Fibroblast of the aortic adventitia (primary cell): ENCODE measurements around the gene ECM2. TPM values are rescaled to one million over a fixed set of nuclear protein-coding genes. Genes with fewer than 3 reads are reported as not detected.

Experiments
- DNase-seq: peaks from one replicate; pipeline ENCODE4 v3.0.0-alpha.2; 2010; ENCODE audit warnings: low read depth
- H3K4me3 ChIP-seq: 2 replicates; pipeline ENCODE4 v1.5.1; 2011; ENCODE audit warnings: low read depth, mild to moderate bottlenecking, control low read depth, low read length, moderate library complexity
- total RNA-seq: library from RNA; depleted of rRNA; stranded (reverse); fragments of >200 nt; gene quantifications from 2 replicates; pipeline ENCODE4 v1.2.3, GENCODE V29; 2012; ENCODE audit warnings: low replicate concordance
- TF ChIP-seq, protein P1 (sequence below): IDR thresholded peaks from 2 replicates; pipeline ENCODE4 v1.5.1; 2011; ENCODE audit warnings: mild to moderate bottlenecking, low read length, control low read depth, inconsistent platforms; ENCODE audit not compliant: insufficient read depth

Gene ECM2
- total RNA-seq, 1 donor = 23.3 TPM

- TF ChIP-seq, protein P1, sequence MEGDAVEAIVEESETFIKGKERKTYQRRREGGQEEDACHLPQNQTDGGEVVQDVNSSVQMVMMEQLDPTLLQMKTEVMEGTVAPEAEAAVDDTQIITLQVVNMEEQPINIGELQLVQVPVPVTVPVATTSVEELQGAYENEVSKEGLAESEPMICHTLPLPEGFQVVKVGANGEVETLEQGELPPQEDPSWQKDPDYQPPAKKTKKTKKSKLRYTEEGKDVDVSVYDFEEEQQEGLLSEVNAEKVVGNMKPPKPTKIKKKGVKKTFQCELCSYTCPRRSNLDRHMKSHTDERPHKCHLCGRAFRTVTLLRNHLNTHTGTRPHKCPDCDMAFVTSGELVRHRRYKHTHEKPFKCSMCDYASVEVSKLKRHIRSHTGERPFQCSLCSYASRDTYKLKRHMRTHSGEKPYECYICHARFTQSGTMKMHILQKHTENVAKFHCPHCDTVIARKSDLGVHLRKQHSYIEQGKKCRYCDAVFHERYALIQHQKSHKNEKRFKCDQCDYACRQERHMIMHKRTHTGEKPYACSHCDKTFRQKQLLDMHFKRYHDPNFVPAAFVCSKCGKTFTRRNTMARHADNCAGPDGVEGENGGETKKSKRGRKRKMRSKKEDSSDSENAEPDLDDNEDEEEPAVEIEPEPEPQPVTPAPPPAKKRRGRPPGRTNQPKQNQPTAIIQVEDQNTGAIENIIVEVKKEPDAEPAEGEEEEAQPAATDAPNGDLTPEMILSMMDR = no peak
- no peak overlapping the region for H3K4me3 ChIP-seq
- DNase-seq = no peak
These were observed 17.6 kb downstream of the ECM2 start for GRCh38 chr9:92518199-92518598.

DNA sequence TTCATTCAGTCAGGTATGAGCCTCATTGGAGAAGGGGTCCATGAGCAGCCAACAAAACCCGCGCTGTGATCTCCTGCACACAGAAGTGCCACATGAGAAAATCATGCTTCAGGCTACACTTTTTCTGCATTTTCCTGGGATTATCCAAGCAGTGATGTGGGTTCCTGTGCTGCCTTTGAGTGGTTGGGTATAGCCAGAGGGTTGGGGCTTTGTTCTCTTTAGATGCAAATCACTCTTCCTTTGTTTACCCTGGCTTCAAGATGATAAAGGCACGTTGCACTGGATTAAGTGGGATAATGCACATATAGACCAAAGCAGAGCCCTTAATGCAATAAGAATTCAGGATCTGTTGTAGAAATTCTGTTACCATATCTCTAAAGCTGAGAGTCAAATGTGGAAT lies 18.7 kb downstream of the ECM2 start:
- H3K4me3 ChIP-seq = no peak overlapping the region
- DNase-seq = no peak
- TF ChIP-seq, protein P1 = no peak

- H3K4me3 ChIP-seq = no peak overlapping the region
- TF ChIP-seq, protein P1 = no peak
- DNase-seq = no peak
These were observed 19.3 kb downstream of the ECM2 start for GRCh38 chr9:92516521-92516920.

DNA sequence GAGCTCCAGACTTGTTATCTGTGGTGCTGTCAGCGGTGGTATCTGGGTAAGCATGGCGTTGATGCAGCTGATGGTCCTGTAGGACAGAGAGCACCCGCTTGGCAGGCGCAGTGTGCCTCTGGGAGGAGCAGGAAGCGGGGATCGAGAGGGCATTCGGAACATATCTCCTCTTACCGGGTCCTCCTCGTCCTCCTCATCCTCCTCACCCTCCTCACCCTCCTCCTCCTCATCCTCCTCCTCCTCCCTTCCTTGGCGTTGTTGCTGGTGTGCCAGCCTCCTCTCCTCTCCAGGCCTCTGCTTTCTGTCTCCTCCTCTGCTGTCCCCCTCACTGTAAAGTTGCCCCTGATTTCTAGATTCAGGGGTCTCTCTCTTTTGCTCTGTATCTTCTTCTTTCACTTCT lies 21.2 kb downstream of the ECM2 start:
- TF ChIP-seq, protein P1 = no peak
- no peak overlapping the region for H3K4me3 ChIP-seq
- no peak for DNase-seq

- TF ChIP-seq, protein P1 = no peak
- no peak overlapping the region for H3K4me3 ChIP-seq
These were observed 22.4 kb downstream of the ECM2 start for GRCh38 chr9:92513349-92513748.

GRCh38 chr9:92512622-92513021 lies 23.2 kb downstream of the ECM2 start:
- TF ChIP-seq, protein P1 = no peak
- DNase-seq = peak; percentile 21
- H3K4me3 ChIP-seq = no peak overlapping the region

More at GRCh38 chr9:92513349-92513748, 22.4 kb downstream of the ECM2 start:
- peak; percentile 37 for DNase-seq

DNA sequence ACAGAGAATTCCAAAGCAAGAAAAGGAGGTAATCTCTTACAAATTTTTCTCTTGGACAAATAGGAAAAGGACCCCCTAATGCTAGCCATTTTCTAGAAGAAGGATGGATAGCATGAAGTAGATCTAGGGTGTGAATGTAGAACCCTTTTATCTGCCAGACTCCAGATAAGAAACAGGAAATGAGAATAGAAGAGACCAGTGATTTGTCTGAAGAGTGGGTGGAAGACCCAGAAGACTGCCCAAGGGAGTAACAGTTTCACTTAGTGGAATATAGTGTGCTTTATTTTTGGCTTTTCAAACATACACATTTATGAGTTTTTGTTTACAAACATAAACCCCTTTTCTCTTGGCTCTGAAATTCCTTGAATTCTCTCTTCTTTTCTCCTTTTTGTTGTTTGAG lies 25.0 kb downstream of the ECM2 start:
- no peak for DNase-seq
- H3K4me3 ChIP-seq = no peak overlapping the region
- TF ChIP-seq, protein P1 = no peak
